GM19463 (cell line): ENCODE data around the gene CAMTA1.

Source experiments
- ATAC-seq: cut with Tn5 transposase; IDR thresholded peaks from one replicate; pipeline ENCODE4 v1.9.1; 2021; ENCODE audit warnings: mild to moderate bottlenecking, moderate library complexity; ENCODE audit not compliant: unreplicated experiment

CAMTA1 gene

DNA sequence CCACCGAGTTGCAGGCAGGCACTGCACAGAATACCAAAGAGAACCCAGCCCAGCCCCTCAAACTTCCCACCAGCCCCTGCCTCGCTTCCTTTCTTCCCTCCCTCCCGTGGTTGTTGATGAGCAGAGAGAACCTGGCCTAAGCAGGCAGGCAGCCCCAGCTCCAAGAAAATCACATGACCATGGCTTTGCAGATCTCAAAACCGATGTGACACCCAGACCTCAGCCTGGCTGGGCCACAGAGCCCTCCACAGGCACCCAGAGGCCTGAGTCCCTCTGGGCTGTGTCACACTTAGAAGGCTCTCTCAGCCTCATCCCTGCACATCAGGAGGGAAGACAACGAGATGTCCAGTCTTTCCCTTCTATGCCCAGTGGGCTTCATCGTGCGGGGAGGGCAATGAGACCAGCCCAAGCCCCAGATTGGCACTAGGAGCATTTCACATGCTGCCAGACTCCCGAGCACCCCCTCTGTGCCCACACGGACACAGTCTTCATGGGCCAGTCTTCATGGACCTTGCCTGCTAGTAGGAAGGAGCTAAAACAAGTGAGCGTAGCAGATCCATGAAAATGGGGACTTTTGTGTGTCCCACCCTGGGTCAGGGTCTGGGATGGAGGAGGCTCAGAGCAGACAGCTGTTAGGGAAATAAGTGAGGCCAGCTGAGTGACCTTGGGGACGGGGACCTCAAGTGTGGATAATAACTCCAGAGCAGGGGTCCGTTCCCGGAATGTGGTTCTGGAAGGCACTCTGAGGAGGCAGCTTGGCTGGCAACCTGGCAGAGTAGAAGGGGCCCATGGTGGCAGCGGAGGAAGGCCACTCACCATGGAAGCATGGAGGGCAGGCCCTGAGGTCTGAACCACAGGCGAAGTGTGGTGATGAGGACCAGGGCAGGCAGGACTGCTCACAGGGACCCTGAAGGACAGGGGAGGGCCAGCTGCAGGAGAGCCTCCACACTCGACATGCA is 781.4 kb downstream of the CAMTA1 start:
- ATAC-seq, result no peak

DNA sequence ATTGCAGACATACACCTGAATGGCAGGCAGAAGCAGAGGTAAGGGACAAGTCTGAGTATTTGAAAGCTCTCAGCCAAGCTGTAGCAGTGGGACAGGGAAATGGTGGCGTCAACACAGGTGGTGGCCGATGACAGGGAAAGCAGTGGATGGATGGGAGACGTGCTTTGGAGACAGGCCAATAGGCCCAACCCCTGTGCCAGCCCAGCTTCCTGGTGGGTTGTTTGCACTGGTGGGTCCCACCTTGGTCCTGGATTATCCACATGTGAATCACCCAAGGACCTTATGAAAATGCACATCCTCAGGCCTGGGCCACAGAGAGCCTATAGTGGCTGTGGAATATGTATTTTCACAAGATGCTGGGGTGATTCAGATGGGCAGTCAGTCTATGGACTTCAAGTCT is 782.1 kb downstream of the CAMTA1 start:
- no peak for ATAC-seq

DNA sequence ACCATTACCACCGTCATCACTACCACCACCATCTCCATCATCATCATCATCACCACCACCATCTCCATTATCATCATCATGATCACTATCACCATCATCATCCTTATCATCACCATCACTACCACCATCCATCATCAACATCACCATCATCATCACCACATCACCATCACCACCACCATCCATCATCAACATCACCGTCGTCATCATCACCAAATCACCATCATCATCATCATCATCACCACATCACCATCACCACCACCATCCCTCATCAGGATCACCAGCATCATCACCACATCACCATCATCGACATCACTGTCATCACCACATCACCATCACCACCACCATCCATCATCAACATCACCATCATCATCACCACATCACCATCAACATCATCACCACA is 782.8 kb downstream of the CAMTA1 start:
- no peak for ATAC-seq

DNA sequence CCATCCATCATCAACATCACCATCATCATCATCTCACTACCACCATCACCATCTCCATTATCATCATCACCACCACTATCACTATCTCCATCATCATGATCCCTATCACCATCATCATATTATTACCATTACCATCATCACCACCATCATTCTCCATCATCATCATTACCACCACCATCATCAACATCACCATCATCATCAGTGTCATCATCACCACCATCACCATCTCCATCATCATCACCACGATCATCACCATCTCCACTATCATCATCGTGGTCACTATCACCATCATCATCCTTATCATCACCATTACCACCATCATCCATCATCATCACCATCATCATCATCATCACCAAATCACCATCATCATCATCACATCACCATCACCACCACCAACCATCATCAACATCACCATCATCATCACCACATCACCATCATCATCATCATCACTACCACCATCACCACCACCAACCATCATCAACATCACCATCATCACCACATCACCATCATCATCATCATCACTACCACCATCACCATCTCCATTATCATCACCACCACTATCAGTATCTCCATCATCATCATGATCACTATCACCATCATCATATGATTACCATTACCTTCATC is 783.8 kb downstream of the CAMTA1 start:
- ATAC-seq, result no peak

DNA sequence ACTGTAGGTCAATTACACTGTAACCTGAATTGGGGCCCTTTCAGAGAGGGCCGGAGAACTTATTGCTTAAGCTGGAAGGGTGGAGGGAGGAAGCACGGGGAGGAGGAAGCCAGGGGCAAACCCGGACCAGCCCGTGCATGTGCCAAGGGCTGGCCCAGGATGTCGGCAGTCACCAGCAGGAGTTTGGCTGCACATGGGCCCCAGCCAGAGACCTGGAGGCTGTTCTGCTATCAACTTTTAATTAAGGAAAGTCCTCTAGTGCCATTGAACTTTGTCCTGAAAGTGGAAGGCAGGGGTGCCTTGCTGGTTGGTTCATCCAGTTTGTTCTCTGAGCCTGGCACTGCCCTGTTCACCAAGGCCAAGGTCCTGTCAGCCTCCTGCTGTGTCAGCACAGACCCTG is 785.1 kb downstream of the CAMTA1 start:
- no peak for ATAC-seq

DNA sequence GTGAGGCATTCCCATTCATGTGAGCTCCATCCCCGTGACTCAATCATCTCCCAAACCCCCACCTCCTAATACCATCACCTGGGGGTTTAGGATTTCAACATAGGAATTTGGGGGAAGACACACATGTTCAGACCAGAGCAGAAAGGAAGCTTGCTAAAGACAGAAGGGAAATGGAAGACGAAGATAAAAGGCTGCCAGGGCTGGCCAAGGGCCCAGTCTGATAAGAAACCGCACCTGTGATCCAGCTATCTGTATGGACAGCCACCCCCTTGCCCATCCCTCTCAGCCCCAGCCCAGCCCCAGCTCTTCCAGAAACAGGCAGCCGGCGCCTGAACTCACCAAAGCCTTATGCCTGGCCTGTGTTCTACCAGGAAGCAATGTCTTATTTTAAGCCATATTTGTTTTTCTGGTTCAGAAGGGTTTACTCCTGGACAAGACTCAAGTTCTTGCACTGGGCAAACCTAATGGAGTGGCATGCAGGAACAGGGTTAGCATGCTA is 787.4 kb downstream of the CAMTA1 start:
- ATAC-seq, result no peak

DNA sequence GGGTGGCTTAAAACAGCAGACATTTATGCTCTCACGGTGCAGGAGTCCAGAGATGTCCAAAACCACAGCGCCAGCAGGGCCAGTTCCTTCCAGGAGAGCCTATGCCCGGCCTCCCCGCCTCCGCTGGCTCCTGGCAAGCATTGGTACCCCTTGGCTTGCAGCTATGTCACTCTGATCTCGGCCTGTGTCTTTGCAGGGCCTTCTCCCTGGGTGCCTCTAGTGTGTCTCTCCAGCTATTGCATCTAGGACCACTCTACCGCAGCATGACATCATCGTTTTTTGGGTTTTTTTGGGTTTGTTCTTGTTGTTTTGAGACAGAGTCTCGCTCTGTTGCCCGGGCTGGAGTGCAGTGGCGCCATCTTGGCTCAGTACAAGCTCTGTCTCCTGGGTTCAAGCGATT is 788.2 kb downstream of the CAMTA1 start:
- no peak for ATAC-seq

DNA sequence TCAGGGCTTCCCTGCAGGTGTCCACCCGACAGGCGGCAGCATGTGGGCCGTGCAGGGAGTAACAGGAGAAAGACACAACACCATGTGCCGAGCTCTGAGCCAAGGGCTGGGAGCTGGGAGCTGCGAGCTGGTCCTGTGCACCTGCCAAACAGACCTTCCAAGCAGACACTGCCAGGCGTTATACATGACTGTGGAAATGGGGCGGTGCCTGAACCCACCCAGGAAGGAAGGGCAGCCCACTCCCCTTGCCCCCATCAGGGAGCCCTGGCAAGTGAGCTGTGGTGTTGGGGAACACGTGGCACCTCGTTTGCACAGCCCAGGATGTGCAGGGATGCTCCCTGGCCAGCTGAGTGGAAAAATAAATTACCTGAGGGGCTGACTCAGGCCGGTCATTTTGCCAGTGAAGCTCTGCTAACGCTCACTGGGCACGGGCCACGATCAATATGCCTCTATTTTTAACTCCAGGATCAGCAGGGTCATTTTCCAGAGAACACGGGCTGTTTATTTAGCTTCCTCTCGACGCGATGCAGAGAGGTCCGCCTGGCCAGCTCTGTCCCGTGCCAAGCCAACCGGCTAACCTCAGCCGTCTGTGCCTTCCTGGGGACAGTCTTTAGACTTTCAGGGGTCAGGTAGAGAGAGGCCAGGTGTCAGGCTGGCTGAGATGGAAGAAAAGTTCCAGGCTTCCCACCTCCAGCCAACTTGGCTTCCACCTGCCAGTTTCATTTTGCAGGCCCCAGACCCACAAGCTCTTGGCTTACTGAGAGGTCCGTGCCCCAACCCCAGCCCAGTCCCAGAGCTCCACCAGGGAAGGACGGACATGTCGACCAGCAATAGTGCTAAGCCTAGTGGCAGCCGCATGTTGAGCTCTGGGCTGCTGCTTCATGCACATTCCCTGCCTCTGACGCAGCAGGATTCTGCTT is 789.1 kb downstream of the CAMTA1 start:
- ATAC-seq, result no peak

DNA sequence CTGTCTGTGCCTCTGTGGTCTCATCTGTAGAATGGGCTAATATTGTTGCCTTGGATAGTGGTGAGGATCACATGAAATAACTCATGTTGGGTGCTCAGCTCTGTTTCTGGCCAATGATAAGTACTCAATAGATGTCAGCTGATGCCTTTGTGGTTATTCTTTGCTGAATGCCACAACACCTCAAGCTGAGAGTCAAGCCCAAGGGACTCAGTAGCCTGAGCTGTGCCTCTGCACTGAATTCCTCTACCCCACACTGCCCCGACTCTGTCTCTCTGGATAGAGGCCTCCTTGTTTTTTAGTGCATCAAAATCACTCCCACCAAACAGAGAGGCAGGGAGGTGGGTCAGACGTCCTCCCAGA is 789.8 kb downstream of the CAMTA1 start:
- no peak for ATAC-seq

DNA sequence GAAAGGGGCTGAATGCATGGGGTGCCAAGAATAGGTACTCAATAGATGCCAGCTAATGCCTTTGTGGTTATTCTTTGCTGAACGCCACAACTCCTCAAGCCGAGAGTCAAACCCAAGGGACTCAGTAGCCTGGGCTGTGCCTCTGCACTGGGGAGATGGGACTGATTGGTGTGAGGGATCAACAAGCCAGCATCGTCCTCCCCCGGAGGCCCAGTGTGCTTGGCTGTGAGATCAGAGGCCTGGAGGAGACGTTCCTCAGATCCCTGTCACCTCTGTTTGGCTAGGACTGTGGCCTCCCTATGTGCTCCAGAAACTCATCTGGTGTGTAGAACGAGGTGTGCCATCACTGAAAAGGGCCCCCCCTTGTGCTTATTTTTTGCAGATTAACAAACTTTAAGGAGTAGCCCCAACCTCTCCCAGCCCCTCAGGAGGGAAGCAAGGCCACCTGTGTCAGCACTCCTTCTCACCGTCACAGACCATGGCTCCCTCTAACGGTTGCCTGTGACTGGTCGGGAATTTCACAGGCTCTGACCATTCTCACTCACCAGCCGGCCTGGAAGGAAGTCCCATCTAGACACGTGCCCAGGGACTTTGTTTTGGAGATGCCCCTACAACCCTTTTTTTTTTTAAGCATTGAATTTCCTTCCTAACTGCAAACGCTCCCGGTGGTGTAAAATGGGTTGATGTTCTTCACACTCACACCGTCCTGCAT is 791.8 kb downstream of the CAMTA1 start:
- no peak for ATAC-seq

DNA sequence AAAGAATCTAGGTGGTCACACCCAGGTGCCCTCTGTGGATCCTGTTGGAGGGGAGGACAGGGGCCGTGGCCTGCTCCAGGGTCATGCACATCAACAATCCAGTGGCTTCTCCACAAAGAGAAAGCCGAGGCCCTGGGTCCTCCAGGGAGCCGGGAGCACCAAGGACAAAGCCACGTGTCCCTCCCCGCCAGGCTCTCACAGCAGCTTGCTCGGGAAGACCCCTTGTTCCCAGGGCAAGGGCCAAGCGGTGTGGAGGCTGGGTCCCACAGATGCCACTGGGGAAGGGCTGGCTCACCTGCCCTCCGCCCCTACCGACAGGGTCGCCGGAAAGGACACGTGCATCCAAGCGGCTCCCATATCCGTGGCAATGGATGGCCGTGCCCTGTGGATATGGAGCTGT is 793.0 kb downstream of the CAMTA1 start:
- ATAC-seq, result no peak

DNA sequence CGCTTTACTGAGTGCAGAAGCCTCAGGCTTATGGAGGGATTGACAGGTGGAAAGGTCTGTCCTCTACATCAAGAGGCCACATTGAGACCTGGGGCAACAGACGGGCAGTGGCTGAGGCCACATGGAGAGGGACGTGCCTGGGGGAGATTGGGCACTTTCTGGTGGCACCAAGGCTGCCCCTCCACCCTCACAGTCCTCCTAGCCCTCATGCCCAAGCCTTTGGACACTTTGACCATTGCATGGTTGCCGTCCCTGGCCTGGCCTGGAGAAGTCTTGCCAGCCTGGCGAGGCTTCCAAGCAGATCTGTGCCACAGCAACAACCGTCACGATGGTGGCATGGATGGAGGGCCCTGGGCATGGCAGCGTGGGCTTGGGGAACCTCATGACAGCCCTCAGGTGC is 793.8 kb downstream of the CAMTA1 start:
- no peak for ATAC-seq

DNA sequence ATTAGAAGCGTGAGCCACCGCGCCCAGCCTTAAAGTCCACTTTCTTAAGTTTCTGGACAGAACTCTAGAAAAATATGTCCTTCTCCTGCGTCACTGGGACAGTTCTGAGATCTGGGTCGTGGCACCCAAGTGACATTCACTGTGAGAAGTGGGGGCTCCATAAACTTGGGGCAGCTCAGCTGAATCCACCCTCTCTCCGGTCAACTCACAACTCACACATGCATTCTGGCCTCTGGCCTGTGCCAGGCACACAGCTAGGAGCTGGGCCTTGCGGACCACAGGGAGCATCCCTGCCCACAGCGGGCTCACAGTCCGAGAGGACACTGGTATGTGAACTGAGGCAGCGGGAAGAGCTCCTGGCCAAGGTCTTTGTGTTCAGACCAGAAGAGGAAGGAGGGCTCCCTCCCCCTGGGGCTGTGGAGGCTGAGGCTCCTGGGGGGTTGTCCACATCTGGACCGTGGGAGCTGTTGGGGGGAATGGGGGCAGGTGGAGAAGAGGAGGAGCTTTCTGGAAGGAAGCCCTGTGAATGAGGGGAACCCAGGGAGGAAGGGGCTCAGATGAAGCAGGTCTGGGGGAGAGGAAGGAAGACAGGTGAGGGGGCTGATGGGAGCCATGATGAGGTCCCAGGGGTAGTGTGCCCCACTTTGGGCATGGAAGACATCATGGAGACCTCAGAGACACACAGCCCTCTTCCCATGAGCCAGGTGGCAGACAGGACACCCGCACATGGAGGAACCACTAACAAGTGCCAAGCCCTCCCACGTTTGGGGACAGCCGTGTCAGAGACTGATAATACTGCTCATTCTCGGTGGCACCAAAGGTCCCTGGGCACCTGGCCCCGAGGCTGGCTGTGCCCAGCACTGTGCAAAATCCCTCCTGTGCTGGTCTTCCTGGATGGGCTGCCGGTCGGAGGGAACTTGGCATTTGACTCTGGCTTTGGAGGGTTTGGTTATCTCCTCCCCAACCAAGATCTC is 794.9 kb downstream of the CAMTA1 start:
- no peak for ATAC-seq

DNA sequence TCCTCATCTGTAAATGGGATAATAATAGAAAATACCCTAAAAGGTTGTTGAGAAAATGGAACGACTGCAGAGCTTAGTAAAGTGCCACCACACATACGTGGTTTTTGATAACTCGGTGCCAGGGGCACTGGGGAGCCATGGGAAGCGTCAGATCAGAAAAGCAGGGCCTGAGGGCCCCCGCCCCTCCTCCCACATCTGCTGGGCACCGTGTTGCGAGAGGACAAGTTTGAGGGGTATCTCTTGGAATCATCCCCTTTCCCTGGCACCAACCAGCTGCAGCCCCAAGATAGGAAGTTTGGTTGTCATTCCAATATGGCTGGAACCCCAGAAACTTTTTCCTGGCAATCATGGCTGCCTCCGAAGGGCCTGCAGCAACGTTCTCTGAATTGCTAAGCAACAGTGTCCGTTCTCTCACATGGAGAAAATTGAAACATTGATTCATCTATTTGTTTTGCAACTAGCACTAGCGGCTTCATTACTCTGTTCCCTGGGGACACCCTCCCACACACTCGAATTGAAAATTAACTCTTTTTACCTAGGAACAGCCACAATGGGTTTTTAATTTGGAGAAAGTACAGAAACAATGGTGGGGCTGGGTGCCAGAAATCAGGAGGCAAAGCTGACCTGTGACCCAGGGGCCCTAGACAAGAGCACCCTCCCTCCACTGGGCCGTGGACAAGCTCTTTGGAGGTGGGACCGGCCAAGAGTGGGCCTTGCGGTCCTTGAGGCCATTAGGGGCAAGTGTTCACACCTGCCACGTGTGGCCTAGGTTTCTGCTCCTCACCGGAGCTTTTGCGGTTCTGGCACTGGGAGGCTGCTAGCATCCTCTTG is 795.9 kb downstream of the CAMTA1 start:
- no peak for ATAC-seq

DNA sequence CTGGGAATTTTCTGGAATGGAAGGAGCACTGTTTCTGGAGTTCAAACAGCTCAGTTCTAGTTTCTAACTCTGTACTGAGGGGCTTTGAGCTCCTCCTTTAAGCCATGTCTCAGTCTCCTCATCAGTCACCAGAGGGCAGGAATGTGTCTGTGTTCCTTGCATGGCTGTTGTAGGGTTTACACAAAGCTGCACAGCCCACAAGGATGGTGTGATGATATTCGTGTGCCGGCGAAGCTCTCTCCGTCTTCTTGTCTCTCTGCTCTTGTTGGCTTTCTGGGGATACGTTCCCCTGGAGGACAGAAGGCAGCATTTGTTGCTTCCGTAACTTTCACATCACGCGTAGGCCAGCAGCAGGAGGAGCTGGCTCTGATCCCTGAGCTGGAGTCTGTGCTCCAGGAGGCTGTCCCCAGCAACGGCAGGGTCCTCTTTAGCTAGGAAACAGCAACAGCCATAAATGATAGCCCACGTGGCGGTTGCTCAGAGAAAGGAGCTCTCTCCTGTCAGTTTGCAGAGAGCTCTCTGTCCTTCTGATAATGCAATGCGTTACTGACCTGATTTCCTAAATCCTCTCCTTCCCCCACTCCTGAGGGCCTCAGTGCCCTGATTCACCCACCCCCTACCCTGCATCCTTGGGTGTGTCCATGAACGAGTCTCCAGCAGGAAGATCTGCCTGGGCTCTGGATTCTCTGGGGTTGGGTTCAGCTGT is 796.7 kb downstream of the CAMTA1 start:
- ATAC-seq, result no peak

DNA sequence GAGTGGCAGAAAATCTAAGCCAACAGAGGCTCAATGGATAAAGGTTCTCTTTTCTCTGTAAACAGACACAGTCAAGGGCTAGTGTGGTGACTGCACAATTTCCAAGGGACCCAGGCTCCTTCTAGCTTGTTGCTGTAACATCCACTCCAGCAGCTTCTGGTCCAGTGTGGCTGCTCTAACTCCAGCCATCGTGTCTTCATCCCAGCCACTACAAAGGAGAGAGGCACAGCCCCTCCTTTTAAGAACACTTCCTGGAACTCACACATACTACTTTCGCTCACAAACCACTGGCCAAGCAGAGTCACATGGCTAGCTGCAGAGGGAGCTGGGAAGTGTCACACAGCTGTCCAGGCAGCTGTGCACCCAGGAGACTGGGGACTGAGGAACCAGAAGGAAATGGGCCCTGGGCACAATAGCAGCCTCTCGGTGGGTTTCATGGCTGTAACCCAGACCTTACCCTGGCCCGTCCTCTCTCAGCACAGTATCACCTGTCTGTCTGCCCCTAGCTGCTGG is 797.3 kb downstream of the CAMTA1 start:
- ATAC-seq, result no peak

DNA sequence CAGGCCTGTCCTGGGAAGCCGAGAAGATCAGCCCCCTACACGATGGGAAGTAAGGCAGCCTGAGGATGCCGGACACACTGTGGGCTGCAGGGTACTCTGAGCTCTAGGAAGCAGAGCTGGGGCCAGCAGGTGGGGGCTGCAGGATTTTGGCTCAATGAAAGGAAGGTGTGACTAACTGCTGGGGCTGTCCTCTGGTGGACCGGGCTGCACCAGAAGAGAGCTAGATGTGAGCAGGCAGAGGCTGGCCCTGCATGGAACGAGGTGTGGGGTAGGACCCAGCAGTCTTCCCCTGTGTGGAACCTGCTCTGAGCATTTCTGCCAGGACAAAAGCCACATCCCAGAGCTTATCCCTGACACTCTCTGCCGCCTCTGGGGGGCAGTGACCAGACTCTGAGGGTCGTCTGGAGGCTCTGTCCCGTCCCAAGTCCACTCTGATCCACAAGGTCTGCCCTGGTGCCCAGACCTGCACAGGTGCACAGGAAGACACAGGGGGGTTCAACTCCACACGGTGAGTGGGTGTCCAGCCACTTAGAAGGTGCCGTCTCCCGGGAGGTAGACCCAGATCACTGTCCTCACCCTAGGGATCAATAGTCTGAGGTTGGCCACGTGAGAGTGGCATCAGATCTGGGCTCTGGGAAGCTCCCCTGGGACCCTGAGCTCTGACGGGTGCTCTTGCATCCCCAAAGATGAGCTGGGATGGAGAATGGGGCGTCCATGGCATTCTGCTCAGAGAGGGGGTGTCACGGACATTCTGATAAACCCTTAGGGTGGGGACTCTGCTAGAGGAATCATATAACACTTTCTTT is 798.2 kb downstream of the CAMTA1 start:
- ATAC-seq, result no peak
